Uterus (tissue), 4 donors: ENCODE results near the gene GIMAP4. TPM values are rescaled to one million over a fixed set of nuclear protein-coding genes. Genes with fewer than 3 reads are reported as not detected.
"Not testable (repeated sequence)": the region's sequence is repeated elsewhere in the genome, so short reads cannot be mapped to it uniquely, and the experiment has no call there.

Experiments
- DNase-seq, 2 donors: peaks; one replicate each; pipeline ENCODE4 v3.0.0-alpha.2; 2019 to 2020
- H3K27ac ChIP-seq, 2 donors: fragments of 200-600 bp; sonication (generic); 1 replicate in 1 of 2; 2 replicates in 1 of 2; pipeline ENCODE4 v1.5.1; 2016 to 2018
- H3K27me3 ChIP-seq, 2 donors: fragments of 200-600 bp; sonication (generic); one replicate each; pipeline ENCODE4 v1.5.1; 2018 to 2019; ENCODE audit warnings: control low read depth in 1 of 2
- H3K36me3 ChIP-seq, 2 donors: fragments of 200-600 bp; sonication (generic); one replicate each; pipeline ENCODE4 v1.5.1; 2019; ENCODE audit warnings: control low read depth in 1 of 2
- H3K4me1 ChIP-seq, 2 donors: fragments of 200-600 bp; sonication (generic); one replicate each; pipeline ENCODE4 v1.5.1; 2018 to 2019; ENCODE audit warnings: control low read depth in 1 of 2
- H3K4me3 ChIP-seq, 2 donors: fragments of 200-600 bp; sonication (generic); 1 replicate in 1 of 2; 2 replicates in 1 of 2; pipeline ENCODE4 v1.5.1; 2018 to 2019; ENCODE audit warnings: mild to moderate bottlenecking in 1 of 2
- H3K9me3 ChIP-seq, 2 donors: fragments of 200-600 bp; sonication (generic); one replicate each; pipeline ENCODE4 v1.5.1; 2019; ENCODE audit warnings: control low read depth in 1 of 2
- POLR2A ChIP-seq, 2 donors: fragments of 450-650 bp; IDR thresholded peaks; one replicate each; pipeline ENCODE4 v1.6.1; 2016; ENCODE audit warnings: antibody characterized with exemption in 2 of 2, mild to moderate bottlenecking in 1 of 2, moderate library complexity in 1 of 2
- intact Hi-C: fragments of 100-400 bp; cut with DNase I; formaldehyde crosslinking; loops from one replicate; pipeline ENCODE4 v1.15.1; 2023; ENCODE audit warnings: low total_unique reads
- total RNA-seq, 4 donors: library from RNA; depleted of rRNA in 3 of 4; stranded (reverse); fragments of >200 nt in 3 of 4; gene quantifications; one replicate each; pipeline versions ENCODE4 v1.1.0 to v1.2.4, GENCODE V29; 2014 to 2023
- TF ChIP-seq, protein P1 (sequence below), 4 experiments: fragments of 200-600 bp in 2 of 4; fragments of 450-650 bp in 2 of 4; sonication (generic) in 2 of 4; IDR thresholded peaks; one replicate each; pipeline ENCODE4 v1.5.1; 2016 to 2019; ENCODE audit warnings: antibody characterized with exemption in 4 of 4, mild to moderate bottlenecking in 2 of 4, moderate library complexity in 1 of 4
- donor health status: DM: yes; HTN: yes; CAD: no.

Gene GIMAP4
- total RNA-seq, 4 donors from 2014 or later = 39.0 to 116 (median 75.7) TPM

DNA sequence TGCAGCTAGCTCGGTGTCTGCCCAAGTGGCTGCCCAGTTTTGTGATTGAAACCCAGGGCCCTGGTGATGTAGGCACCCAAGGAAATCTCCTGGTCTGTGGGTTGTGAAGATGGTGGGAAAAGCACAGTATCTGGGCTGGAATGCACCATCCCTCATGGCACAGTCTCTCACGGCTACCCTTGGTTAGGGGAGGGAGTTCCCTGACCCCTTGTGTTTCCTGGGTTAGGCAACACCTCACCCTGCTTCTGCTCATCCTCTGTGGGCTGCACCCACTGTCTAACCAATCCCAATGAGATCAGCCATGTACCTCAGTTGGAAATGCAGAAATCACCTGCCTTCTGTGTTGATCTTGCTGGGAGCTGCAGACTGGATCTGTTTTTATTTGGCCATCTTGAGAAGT is 27.6 kb downstream of the GIMAP4 start:
- TF ChIP-seq, protein P1, sequence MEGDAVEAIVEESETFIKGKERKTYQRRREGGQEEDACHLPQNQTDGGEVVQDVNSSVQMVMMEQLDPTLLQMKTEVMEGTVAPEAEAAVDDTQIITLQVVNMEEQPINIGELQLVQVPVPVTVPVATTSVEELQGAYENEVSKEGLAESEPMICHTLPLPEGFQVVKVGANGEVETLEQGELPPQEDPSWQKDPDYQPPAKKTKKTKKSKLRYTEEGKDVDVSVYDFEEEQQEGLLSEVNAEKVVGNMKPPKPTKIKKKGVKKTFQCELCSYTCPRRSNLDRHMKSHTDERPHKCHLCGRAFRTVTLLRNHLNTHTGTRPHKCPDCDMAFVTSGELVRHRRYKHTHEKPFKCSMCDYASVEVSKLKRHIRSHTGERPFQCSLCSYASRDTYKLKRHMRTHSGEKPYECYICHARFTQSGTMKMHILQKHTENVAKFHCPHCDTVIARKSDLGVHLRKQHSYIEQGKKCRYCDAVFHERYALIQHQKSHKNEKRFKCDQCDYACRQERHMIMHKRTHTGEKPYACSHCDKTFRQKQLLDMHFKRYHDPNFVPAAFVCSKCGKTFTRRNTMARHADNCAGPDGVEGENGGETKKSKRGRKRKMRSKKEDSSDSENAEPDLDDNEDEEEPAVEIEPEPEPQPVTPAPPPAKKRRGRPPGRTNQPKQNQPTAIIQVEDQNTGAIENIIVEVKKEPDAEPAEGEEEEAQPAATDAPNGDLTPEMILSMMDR (IDR thresholded peaks at IDR 0.05) = no peak
- TF ChIP-seq POLR2A (IDR thresholded peaks at IDR 0.05) = no peak
- H3K27ac ChIP-seq = no peak overlapping the region

DNA sequence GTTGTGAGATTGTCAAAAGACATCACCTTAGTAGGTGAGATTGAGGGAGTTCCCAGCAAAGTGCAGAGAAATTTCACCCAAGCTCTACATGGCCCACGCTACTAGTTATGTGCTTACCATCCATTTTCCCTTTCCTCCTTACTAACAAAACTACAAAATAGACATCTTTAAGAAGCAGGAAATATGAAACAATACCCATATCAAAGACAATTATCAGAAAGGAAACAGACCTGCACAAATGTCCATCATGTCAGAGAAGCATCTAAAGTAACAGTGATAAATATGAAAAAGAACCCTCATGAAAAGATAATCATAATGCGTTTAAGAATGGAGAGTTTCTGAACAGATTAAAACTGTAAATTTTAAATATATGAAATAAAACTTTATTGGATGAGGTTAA is 28.2 kb downstream of the GIMAP4 start:
- Histone ChIP-seq H3K27ac (no peak overlapping the region), H3K27me3 (no peaks in the 10 kb centered on the region), H3K4me1 (no peaks in the 10 kb centered on the region), H3K4me3 (no peak overlapping the region), H3K36me3 (no peaks in the 10 kb centered on the region), H3K9me3 (no peaks in the 10 kb centered on the region)
- no peak for TF ChIP-seq POLR2A (IDR thresholded peaks at IDR 0.05)
- TF ChIP-seq, protein P1 (IDR thresholded peaks at IDR 0.05) = no peak
- intact Hi-C loops = no loop called here
- DNase-seq = no peak

More for the DNA sequence above, 27.6 kb downstream of the GIMAP4 start:
- no peaks in the 10 kb centered on the region for H3K9me3 ChIP-seq
- H3K4me1 ChIP-seq = no peaks in the 10 kb centered on the region
- no peaks in the 10 kb centered on the region for H3K27me3 ChIP-seq
- no peak for DNase-seq
- no peak overlapping the region for H3K4me3 ChIP-seq
- intact Hi-C loops = no loop called here
- H3K36me3 ChIP-seq = no peaks in the 10 kb centered on the region

DNA sequence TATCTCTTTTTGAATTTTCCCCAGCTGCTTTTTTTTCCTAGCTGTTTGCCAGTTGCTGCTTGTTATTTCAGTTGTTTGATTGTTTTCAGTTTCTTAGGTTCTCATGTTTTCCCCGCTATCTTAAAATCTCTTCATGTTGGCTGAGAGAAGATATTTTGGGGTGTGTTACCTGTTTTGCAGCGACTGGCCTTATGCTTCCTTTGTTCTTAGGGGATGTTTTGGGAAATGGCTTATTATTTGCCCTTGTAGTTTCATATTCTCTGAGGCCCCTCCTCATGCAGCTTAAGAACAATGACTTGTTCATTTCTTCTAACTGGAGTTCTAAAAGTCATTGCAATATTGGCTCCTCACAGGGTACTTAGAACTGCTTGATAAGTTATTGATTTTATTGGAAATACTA is 36.4 kb downstream of the GIMAP4 start:
- H3K27me3 ChIP-seq, DNase-seq, intact Hi-C loops, H3K9me3 ChIP-seq, H3K4me1 ChIP-seq, H3K36me3 ChIP-seq, H3K4me3 ChIP-seq: not testable (repeated sequence)
- H3K27ac ChIP-seq = peak overlapping the region in 1 of 2 donors; percentile 41

DNA sequence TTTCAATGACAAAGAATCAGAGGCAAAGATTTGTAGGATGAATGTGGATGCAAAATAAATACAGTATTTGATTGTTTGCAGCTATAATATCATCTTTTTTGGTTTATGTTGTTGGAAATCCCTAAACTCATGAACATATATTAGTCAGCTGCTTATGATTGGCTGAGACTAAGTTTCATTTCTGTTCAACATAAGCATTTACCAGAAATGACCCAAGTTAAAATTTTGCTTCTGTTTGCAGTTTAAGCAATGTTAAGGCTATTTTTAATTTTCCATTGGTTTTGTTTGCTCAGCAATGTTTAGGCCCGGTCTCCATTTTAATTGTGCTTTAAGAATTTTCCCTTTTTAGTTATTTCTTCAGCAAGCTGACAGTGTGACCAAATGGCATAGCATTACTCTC is 43.0 kb downstream of the GIMAP4 start:
- H3K4me1 ChIP-seq = no peaks in the 10 kb centered on the region
- H3K9me3 ChIP-seq = no peaks in the 10 kb centered on the region
- no peaks in the 10 kb centered on the region for H3K27me3 ChIP-seq
- H3K27ac ChIP-seq = no peak overlapping the region
- no peak overlapping the region for H3K4me3 ChIP-seq
- TF ChIP-seq, protein P1 (IDR thresholded peaks at IDR 0.05) = no peak
- no peak for TF ChIP-seq POLR2A (IDR thresholded peaks at IDR 0.05)
- H3K36me3 ChIP-seq = no peaks in the 10 kb centered on the region
- intact Hi-C loops = no loop called here
- DNase-seq = no peak

DNA sequence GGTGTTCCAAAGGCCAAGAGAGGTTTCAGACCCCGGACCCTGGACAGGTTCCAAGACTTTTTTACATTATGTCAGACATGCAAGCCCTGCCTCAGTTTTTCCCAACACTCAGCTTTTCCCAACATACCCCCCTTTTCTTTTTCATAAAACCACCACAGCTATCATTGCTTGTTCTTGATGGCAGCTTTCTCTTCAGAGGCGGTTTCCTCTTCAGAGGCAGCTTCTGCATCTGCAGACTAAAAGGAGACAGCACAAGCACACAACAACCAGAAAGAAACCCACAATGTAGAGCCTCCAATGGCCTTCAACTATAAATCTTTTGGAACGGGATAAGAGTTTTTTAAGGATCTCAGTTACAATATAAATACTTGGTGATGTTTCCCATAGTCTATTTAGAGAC is 45.7 kb downstream of the GIMAP4 start:
- intact Hi-C loops = no loop called here
- H3K27ac ChIP-seq = no peak overlapping the region
- no peaks in the 10 kb centered on the region for H3K27me3 ChIP-seq
- H3K9me3 ChIP-seq = no peaks in the 10 kb centered on the region
- H3K4me1 ChIP-seq = no peaks in the 10 kb centered on the region
- H3K4me3 ChIP-seq = no peak overlapping the region
- TF ChIP-seq, protein P1 (IDR thresholded peaks at IDR 0.05) = no peak
- no peak for TF ChIP-seq POLR2A (IDR thresholded peaks at IDR 0.05)
- no peak for DNase-seq
- no peaks in the 10 kb centered on the region for H3K36me3 ChIP-seq

DNA sequence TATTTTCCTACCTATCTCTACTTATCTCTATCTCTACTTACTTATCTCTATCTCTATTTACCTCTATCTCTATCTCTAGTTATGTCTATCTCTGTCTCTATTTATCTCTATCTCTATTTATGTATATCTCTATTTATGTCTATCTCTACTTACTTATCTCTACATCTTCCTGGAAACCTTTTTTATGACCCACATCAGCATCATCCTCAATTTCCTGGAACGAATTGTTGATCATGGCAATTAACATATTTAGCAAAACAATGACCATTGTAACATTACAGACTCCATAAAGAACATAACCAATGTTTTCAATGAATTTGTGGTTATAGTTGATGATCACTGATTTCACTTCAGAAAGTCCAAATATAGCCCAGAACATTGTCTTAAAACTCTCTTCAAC is 46.7 kb downstream of the GIMAP4 start:
- Histone ChIP-seq H3K4me3 (no peak overlapping the region), H3K27me3 (no peaks in the 10 kb centered on the region), H3K4me1 (no peaks in the 10 kb centered on the region), H3K27ac (no peak overlapping the region), H3K36me3 (no peaks in the 10 kb centered on the region), H3K9me3 (no peaks in the 10 kb centered on the region)
- no peak for DNase-seq
- TF ChIP-seq POLR2A (IDR thresholded peaks at IDR 0.05) = no peak
- TF ChIP-seq, protein P1 (IDR thresholded peaks at IDR 0.05) = no peak
- intact Hi-C loops = no loop called here

DNA sequence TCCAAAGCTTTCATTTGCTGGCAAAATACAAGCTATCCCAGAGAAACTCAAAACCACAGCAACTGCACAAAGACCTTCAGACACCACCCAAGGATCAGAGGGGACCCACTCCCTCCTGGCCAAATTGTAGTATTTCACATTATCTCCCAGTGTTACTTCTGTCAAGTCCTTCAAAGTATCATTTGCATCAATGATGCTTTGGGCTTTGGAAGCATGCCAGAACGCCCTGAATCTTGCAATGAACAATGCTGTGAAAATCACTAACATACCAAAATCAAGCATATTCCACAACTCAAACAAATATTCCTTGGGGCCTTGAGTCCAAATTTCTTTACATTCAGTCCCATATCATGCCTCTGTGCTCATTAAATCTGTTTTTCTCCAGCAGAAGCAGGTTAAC is 47.2 kb downstream of the GIMAP4 start:
- H3K36me3 ChIP-seq, H3K27me3 ChIP-seq, intact Hi-C loops, H3K9me3 ChIP-seq, H3K4me1 ChIP-seq, H3K4me3 ChIP-seq, H3K27ac ChIP-seq, DNase-seq: not testable (repeated sequence)

DNA sequence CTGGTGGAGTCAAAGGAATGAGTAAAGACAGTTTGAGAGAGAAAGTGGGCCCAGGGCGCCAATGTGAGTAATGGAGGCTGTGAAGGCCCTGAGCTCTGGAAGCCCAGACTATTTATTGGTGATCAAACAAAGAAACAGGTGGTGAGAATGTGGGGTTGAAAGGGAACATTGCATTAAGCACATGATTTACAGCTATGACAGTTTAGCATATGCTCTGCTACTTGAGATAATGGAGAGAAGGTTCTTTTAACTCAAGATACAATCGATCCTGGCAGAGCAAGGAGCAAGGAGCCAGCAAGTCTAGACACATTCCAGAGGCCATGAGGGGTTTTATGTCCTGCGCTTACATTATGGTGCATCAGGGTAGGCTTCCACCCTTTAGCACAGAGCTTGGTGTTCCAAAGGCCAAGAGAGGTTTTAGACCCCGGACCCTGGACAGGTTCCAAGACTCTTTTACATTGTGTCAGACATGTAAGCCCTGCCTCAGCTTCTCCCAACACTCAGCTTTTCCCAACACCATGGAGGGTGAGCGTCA is 48.1 kb downstream of the GIMAP4 start:
- H3K4me1 ChIP-seq, intact Hi-C loops, H3K27me3 ChIP-seq, H3K27ac ChIP-seq, H3K9me3 ChIP-seq, DNase-seq, H3K36me3 ChIP-seq, H3K4me3 ChIP-seq: not testable (repeated sequence)
